ENCODE results near the gene MNT.

- TF ChIP-seq, protein P1, sequence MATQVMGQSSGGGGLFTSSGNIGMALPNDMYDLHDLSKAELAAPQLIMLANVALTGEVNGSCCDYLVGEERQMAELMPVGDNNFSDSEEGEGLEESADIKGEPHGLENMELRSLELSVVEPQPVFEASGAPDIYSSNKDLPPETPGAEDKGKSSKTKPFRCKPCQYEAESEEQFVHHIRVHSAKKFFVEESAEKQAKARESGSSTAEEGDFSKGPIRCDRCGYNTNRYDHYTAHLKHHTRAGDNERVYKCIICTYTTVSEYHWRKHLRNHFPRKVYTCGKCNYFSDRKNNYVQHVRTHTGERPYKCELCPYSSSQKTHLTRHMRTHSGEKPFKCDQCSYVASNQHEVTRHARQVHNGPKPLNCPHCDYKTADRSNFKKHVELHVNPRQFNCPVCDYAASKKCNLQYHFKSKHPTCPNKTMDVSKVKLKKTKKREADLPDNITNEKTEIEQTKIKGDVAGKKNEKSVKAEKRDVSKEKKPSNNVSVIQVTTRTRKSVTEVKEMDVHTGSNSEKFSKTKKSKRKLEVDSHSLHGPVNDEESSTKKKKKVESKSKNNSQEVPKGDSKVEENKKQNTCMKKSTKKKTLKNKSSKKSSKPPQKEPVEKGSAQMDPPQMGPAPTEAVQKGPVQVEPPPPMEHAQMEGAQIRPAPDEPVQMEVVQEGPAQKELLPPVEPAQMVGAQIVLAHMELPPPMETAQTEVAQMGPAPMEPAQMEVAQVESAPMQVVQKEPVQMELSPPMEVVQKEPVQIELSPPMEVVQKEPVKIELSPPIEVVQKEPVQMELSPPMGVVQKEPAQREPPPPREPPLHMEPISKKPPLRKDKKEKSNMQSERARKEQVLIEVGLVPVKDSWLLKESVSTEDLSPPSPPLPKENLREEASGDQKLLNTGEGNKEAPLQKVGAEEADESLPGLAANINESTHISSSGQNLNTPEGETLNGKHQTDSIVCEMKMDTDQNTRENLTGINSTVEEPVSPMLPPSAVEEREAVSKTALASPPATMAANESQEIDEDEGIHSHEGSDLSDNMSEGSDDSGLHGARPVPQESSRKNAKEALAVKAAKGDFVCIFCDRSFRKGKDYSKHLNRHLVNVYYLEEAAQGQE (IDR thresholded peaks at IDR 0.05; ENCODE audit: insufficient read depth in 1 of 2, low read depth in 2 of 2, low read length in 2 of 2), result no peak
- TF ChIP-seq POLR2AphosphoS5 (IDR thresholded peaks at IDR 0.05; ENCODE audit: low read depth, low read length) (no peak), SIN3A (IDR thresholded peaks at IDR 0.05; ENCODE audit: borderline replicate concordance, insufficient read depth, low read length) (no peak), TAF1 (IDR thresholded peaks at IDR 0.05; ENCODE audit: borderline replicate concordance, insufficient read depth, low read length) (no peak), FOXP2 (optimal IDR thresholded peaks at IDR 0.05; ENCODE audit: borderline replicate concordance, extremely low read depth, extremely low read length, insufficient read depth) (no peak)
These were observed 10.5 kb downstream of the MNT start for GRCh38 chr17:2390199-2390836.

Measured in PFSK-1 (cell line).